Stomach (tissue), 9 donors: ENCODE data around the gene HPCAL4. TPM values are rescaled to one million over a fixed set of nuclear protein-coding genes. Genes with fewer than 3 reads are reported as not detected.
A peak's percentile ranks its signal among the peaks of the same experiment; 100 is the strongest.

Experiments used
- DNase-seq, 2 donors: peaks; one replicate each; pipeline versions ENCODE4 v3.0.0 to v3.0.0-alpha.2; 2013 to 2019
- H3K27ac ChIP-seq, 5 donors: fragments of 200-600 bp in 4 of 5; sonication (generic) in 4 of 5; one replicate each; pipeline ENCODE4 v1.5.1; 2013 to 2019; ENCODE audit warnings: mild to moderate bottlenecking in 1 of 5, moderate library complexity in 1 of 5
- H3K27me3 ChIP-seq, 3 donors: fragments of 200-600 bp; sonication (generic); one replicate each; pipeline ENCODE4 v1.5.1; 2017 to 2019; ENCODE audit warnings: mixed run types in 1 of 3
- H3K36me3 ChIP-seq, 4 donors: fragments of 200-600 bp; sonication (generic); 1 replicate in 3 of 4; 2 replicates in 1 of 4; pipeline ENCODE4 v1.5.1; 2016 to 2019
- H3K4me1 ChIP-seq, 4 donors: fragments of 200-600 bp; sonication (generic); one replicate each; pipeline ENCODE4 v1.5.1; 2016 to 2019
- H3K4me3 ChIP-seq, 4 donors: fragments of 200-600 bp; sonication (generic) in 3 of 4; one replicate each; pipeline ENCODE4 v1.5.1; 2016 to 2019; ENCODE audit warnings: mild to moderate bottlenecking in 1 of 4
- H3K9me3 ChIP-seq, 4 donors: fragments of 200-600 bp; sonication (generic); one replicate each; pipeline ENCODE4 v1.5.1; 2016 to 2019
- CTCF ChIP-seq, 7 experiments: fragments of 450-650 bp in 4 of 7; fragments of 200-600 bp in 3 of 7; sonication (generic) in 3 of 7; IDR thresholded peaks; one replicate each; pipeline ENCODE4 v1.5.1; 2016 to 2019; ENCODE audit warnings: antibody characterized with exemption in 7 of 7, control low read depth in 2 of 7, mild to moderate bottlenecking in 1 of 7
- EP300 ChIP-seq: sonication (generic); formaldehyde crosslinking; IDR thresholded peaks from one replicate; pipeline ENCODE4 v1.6.1; 2017; ENCODE audit warnings: antibody characterized with exemption
- POLR2A ChIP-seq, 4 donors: fragments of 450-650 bp; IDR thresholded peaks; one replicate each; pipeline ENCODE4 v1.6.1; 2016; ENCODE audit warnings: antibody characterized with exemption in 4 of 4, control low read depth in 2 of 4, mild to moderate bottlenecking in 1 of 4, moderate library complexity in 1 of 4
- POLR2AphosphoS5 ChIP-seq, 3 donors: sonication (generic); formaldehyde crosslinking; IDR thresholded peaks; one replicate each; pipeline ENCODE4 v1.6.1; 2016; ENCODE audit warnings: antibody characterized with exemption in 3 of 3
- WGBS, 5 donors: extraction: QIAGEN DNeasy Blood & Tissue Kit in 3 of 5; methylation state at CpG; one replicate each; pipeline versions ENCODE4 v1.1.5 to v1.1.7; 2013 to 2018; 5-methylcytosine and 5-hydroxymethylcytosine counted together
- intact Hi-C: fragments of 100-400 bp; cut with DNase I; formaldehyde crosslinking; loops from one replicate; pipeline ENCODE4 v1.15.1; 2023; ENCODE audit warnings: low total_unique reads
- polyA plus RNA-seq, 3 donors: library from polyadenylated mRNA; stranded (reverse); fragments of 200-250 nt; gene quantifications; one replicate each; pipeline ENCODE4 v1.2.3, GENCODE V29; 2013
- total RNA-seq, 5 donors: library from RNA; depleted of rRNA; stranded (reverse); fragments of >200 nt; gene quantifications; one replicate each; pipeline versions ENCODE4 v1.1.0 to v1.2.3, GENCODE V29; 2014 to 2016
- donor health status: healthy with polysubstance abuse.
- donor health status: Bipolar disorder and iron deficiency.
- donor health status: healthy.

The HPCAL4 gene
- total and polyA plus RNA-seq, 8 donors = 0.06 to 1.5 (median 0.15) TPM; not detected in 3

GRCh38 chr1:39721664-39722063 lies 30.4 kb upstream of the HPCAL4 start:
- H3K27ac ChIP-seq = no peak overlapping the region
- H3K9me3 ChIP-seq = peaks cover 0 to 7% (median 0%) of the 10 kb centered on the region in 4 donors
- intact Hi-C loops = loop anchor here (5.0 kb wide), 1 partner anchor 114 kb away; no protein-coding TSS in a partner anchor
- no peaks in the 10 kb centered on the region for H3K4me1 ChIP-seq
- DNase-seq = no peak
- H3K4me3 ChIP-seq = no peak overlapping the region
- TF ChIP-seq EP300 = no peak
- TF ChIP-seq POLR2AphosphoS5 (IDR thresholded peaks at IDR 0.05) = no peak
- no peak for TF ChIP-seq POLR2A (IDR thresholded peaks at IDR 0.05)
- no peak for TF ChIP-seq CTCF (IDR thresholded peaks at IDR 0.05)
- no peaks in the 10 kb centered on the region for H3K36me3 ChIP-seq
- peaks cover 0 to 41% (median 9%) of the 10 kb centered on the region in 3 donors for H3K27me3 ChIP-seq

GRCh38 chr1:39720094-39720999 lies 29.1 kb upstream of the HPCAL4 start:
- Histone ChIP-seq H3K9me3 (peaks cover 0 to 7% (median 0%) of the 10 kb centered on the region in 4 donors), H3K27ac (no peak overlapping the region), H3K27me3 (peaks cover 0 to 43% (median 9%) of the 10 kb centered on the region in 3 donors), H3K4me1 (no peaks in the 10 kb centered on the region), H3K36me3 (no peaks in the 10 kb centered on the region), H3K4me3 (no peak overlapping the region)
- intact Hi-C loops = loop anchor here (5.0 kb wide), 1 partner anchor 113 kb away; no protein-coding TSS in a partner anchor
- 34 to 47% (median 42%) methylated on average over 7 of the region's 7 CpGs for WGBS, 5 donors
- DNase-seq = peak in 1 of 2 donors; percentile 84
- TF ChIP-seq EP300 (no peak), CTCF (IDR thresholded peaks at IDR 0.05) (peak in 5 of 7 experiments; percentile 50 to 83 (median 73)), POLR2AphosphoS5 (IDR thresholded peaks at IDR 0.05) (no peak)

- Histone ChIP-seq H3K36me3 (no peaks in the 10 kb centered on the region), H3K27ac (no peak overlapping the region), H3K9me3 (peaks cover 0 to 6% (median 0%) of the 10 kb centered on the region in 4 donors), H3K4me3 (no peak overlapping the region), H3K27me3 (peaks cover 0 to 49% (median 9%) of the 10 kb centered on the region in 3 donors), H3K4me1 (no peaks in the 10 kb centered on the region)
- no peak for DNase-seq
- 33 to 47% (median 41%) methylated on average over 6 of the region's 6 CpGs for WGBS, 5 donors
- TF ChIP-seq EP300 = no peak
- no peak for TF ChIP-seq CTCF (IDR thresholded peaks at IDR 0.05)
- no peak for TF ChIP-seq POLR2A (IDR thresholded peaks at IDR 0.05)
- no peak for TF ChIP-seq POLR2AphosphoS5 (IDR thresholded peaks at IDR 0.05)
- intact Hi-C loops = no loop called here
Observed at GRCh38 chr1:39717809-39718208, 26.6 kb upstream of the HPCAL4 start.

- H3K27ac ChIP-seq = no peak overlapping the region
- H3K9me3 ChIP-seq = no peaks in the 10 kb centered on the region
- intact Hi-C loops = no loop called here
- H3K4me1 ChIP-seq = no peaks in the 10 kb centered on the region
- no peak for TF ChIP-seq POLR2AphosphoS5 (IDR thresholded peaks at IDR 0.05)
- H3K27me3 ChIP-seq = peaks cover 0 to 69% (median 9%) of the 10 kb centered on the region in 3 donors
- WGBS, 5 donors = 85 to 94% (median 90%) methylated on average over 5 of the region's 5 CpGs
- no peak for DNase-seq
- no peaks in the 10 kb centered on the region for H3K36me3 ChIP-seq
- no peak overlapping the region for H3K4me3 ChIP-seq
Observed at GRCh38 chr1:39713557-39713956, 22.3 kb upstream of the HPCAL4 start.

GRCh38 chr1:39711966-39712340 lies 20.7 kb upstream of the HPCAL4 start:
- Histone ChIP-seq H3K36me3 (no peaks in the 10 kb centered on the region), H3K9me3 (no peaks in the 10 kb centered on the region), H3K27ac (no peak overlapping the region), H3K4me3 (no peak overlapping the region), H3K27me3 (peaks cover 0 to 57% (median 0%) of the 10 kb centered on the region in 3 donors), H3K4me1 (no peaks in the 10 kb centered on the region)
- intact Hi-C loops = no loop called here
- no peak for TF ChIP-seq EP300
- no peak for TF ChIP-seq POLR2A (IDR thresholded peaks at IDR 0.05)
- no peak for TF ChIP-seq CTCF (IDR thresholded peaks at IDR 0.05)
- no peak for TF ChIP-seq POLR2AphosphoS5 (IDR thresholded peaks at IDR 0.05)
- DNase-seq = no peak
- WGBS, 5 donors = 74 to 79% (median 77%) methylated on average over 6 of the region's 6 CpGs
